GM19452 (cell line): ENCODE measurements around the gene CADM4.
A peak's percentile ranks its signal among the peaks of the same experiment; 100 is the strongest.

Source experiments
- ATAC-seq: cut with Tn5 transposase; IDR thresholded peaks from one replicate; pipeline ENCODE4 v1.9.1; 2021; ENCODE audit not compliant: unreplicated experiment

The CADM4 gene

DNA sequence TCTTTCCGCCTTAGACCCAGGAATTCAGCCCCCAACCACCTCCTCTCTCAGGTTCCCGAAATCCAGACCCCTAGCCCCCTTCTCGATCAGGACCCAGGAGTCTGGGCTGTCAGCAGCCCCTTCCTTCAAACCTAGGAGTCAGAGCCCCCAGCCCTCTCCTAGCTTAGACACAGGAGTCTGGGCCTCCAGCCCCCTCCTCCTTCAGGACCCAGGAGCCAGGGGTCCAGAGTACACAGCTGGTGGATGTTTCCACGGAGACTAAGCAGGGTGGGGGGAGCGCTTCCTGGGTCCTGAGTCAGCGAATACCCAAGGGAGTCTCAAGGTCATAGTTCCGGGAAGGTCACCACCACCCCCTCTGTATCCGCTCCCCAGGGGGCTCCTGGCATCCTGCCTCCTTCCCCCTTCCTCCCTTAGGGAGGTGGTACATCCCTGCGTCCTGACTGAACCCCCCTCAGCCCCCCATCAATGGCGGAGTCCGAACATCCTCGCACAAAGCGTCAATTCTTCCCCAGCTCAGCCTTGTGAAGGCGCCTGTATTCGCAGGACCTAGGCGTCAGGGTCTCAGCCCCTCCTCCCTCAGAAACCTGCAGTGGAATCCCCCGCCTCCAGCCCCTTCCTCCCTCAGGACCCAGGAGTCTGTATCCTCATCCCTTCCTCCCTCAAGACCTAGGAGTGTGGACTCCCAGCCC is 4.6 kb downstream of the CADM4 start:
- no peak for ATAC-seq

DNA sequence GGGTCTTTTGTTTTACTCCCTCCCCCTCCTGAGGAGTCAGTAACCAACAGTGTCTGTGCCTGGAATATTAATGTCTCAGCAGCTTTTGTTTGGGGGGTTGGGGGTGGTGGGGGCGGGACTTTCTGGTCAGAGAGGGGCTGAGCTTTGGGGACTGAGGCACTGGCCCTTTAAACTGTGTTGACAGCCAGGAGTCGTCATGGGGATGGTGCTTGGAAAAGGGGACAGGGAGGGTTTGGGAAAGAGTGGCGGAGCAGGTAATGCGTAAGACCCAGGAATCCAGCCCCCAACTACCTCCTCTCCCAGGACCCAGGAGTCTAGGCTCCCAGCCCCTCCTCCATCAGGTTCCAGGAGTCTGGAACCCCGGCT is 5.2 kb downstream of the CADM4 start:
- no peak for ATAC-seq

DNA sequence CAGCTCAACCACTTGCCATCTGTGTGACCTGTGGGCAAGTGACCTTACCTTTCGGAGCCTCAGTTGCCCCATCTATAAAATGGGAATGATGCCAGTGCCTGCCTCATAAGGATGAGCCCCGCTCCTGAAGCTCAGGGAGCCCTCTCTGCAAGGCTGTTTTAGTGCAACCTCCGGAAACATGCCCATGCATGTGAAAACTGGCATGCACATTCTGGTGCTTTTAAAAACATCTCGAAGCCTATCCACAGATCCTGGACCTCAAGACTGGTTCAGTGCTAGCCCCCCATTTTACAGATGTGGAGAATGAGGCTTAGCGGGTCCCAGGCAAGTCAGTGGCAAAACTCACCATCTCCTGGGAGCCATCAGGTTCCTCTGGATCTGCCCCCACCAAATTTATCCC is 5.6 kb downstream of the CADM4 start:
- no peak for ATAC-seq

DNA sequence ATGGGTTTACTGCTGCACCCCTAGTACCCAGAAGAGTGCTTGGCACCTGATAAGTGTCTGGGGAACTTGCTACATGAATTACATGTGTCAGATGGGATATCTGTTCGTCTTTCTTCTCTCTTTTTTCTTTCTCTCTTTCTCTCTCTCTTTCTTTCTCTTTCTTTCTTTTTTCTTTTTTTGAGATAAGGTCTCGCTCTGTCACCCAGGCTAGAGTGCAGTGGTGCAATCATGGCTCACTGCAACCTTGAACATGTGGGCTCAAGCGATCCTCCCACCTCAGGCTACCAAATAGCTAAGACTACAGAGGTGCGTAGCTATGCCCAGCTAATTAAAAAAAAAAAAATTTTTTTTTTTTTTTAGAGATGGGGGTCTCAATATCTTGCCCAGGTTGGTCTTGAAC is 6.1 kb downstream of the CADM4 start:
- no peak for ATAC-seq

DNA sequence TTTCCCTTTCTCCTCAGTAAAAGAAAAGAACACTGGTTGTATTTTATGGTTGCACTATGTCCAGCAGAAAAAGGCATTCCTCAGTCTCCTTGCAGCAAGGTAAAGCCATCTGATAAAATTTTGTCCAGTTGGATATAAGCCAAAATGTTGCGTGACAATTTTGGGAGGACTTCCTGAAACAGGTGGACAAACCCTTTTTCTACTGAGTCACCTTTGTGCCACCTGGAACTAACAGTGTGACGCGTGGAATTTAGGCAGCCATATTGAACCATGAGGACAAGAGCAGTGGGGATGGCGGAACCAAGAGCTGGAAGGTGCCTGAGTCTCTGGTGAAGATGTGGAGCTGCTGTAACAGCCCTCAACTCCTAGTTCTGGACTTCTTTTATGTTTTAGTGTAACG is 8.2 kb downstream of the CADM4 start:
- no peak for ATAC-seq

DNA sequence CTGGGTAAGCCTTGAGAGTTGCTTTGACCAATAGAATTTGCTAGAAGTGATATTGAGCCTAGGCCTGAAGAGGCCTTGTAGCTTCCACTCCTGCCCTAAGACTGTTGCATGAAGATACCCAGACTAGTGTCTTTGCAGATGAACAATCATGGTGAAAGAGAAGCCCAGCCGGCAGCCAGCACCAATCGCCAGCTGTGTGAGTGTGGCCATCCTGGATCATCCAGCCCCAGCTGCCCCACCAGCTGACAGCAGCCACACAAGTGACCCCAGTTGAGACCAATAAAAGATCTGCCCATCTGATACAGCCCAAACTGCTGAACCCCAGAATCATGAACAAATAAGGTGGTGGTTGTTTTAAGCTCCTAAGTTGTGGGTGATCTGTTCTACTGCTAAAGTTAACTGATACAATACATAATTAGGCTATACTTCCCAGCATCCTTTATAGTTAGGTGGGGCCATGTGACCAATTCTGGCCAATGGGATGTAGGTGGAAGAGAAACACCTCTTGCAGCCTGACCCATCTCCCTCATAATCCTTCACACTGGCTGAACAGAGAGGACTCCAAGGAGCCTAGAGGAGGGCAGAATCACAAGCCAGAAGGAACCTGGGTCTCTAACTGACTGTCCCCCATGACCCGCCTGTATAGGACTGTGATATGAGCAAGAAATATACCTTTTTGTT is 10.9 kb downstream of the CADM4 start:
- no peak for ATAC-seq

DNA sequence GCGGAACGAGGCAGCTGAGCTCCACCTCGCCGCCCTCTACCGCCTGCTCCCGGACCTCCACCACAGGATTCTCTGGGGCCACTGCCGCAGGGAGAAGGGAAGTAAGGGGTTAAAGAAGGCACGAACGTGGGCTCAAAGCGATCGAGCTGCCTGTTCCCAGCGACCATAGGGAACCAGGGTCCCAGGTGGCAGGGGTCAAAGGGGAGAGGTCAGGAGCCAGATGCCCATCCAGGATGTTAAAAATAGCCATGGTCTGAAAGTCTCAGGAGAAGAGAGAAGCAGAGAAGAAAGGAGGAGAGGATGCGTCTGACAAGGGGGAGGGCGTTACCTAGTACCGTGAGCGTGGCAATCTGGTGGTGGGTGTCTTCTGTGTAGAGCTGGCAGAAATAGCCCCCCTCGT is 12.8 kb downstream of the CADM4 start:
- ATAC-seq = no peak

DNA sequence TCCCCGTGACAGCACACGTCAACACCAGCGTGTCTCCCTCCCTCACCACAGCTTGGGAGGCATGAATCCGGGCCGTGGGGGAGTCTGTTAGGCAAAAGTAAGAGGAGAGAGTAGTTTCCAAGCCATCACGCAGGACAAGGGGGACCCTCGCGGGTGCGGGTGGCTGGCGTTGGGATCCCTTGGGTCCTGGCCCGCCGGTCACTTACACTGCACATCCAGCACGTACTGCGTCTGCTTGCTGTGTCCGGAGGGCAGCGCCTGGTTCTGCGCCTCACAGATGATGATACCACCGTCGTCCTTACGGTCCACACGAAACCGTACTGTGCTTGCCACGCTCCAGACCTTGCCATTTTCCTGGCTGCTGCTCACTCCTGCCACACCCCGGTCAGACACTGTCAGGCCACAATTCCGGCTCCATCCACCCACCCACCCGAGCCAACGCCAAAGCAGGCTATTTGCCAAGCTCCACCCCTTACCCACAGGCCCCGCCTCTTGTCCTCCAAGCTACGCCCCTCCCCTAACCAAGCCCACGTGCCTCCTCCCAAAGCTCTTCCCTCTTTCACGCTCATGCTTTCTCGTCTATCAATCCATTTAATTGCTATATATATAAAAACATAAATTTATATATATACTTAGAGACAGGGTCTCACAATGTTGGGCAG is 13.6 kb downstream of the CADM4 start:
- no peak for ATAC-seq

DNA sequence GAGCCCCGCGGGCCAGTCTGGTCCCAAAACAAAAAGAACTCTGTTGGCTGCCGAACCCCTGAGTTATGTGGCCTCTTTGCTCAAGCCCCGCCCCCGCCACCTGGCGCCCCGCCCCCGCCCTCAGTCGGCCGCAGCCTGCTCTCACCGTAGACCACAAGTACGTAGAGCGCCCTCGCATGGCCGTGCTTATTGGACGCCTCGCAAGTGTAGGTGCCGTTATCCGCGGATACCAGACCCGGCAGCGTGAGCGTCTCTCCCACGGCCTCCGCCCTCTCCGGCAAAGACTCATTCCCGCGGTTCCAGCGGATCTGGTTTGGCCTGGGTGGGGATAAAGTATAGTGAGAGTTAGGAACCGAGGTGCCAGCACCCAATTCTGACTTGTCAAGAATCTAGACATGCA is 14.7 kb downstream of the CADM4 start:
- no peak for ATAC-seq

DNA sequence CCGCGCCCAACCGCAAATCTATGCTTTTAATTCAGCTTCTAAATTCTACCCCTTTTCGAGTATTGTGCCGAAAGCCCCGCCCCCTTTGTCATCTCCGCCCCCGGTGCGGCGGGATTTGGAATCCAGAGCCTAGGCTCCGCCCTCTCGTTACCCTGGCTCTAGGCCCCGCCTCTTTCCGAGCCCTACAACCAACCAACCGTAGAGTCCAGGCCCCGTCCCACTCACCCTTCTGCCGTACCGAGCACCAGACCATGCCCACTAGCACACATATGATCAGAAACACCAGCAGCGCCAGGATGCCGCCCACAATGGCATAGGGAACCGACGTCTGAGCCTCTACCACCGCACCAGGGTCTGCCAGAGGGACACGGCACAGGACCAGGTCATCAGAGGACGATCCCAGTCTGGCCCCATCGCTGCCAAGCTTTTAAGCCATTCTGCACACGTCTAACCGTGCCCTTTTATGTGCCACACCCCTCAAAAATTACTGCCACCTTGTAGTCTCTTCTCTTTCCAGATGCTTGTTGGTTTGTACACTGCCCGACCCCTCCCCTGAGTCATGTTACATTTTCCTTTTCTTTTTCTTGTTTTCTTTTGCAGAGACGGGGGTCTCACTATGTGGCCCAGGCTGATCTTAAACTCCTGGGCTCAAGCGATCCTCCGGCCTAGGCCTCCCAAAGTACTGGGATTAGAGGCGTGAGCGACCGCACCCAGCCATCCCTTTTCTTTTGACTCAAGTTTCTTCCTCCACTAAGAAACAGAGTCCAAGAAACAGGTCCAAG is 15.6 kb downstream of the CADM4 start:
- no peak for ATAC-seq

DNA sequence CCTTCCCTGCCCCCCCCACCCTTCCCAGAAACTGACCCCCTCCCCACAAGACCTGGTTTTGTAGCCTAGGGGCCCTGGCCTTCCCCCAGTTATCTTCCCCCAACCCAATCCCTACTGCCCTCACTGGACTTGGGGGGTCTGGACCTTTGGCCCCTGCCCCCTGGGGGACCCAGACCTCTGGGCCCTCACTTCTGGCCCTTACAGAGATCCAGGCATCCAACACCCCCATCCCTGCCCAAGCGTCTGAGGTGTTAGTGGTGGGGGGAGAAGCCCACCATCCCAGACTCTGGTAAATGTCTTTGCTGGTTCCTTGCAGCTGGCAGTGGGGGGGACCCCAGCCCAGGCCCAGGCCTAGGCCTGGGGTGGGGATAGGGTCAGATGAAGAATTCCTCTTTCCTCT is 16.7 kb downstream of the CADM4 start:
- ATAC-seq = no peak

DNA sequence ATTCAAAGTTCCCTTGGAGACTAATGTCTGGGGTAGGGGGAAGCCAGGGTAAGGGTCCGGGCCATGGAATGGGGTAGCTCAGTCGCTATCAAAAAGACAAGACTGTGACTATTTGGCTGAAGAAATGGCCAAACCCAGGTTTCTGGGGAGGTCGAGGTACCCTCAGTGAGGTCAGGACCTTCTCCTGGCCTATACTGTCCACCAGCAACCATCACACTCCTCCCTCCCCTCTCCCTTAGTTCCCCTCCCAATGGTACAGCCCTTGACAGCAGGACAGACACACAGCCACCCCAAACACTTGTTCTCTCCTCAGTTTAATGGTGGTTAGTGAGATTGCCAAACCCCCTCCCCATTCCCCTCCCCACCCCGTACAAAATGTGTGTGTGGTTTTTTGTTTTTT is 17.6 kb downstream of the CADM4 start:
- no peak for ATAC-seq

DNA sequence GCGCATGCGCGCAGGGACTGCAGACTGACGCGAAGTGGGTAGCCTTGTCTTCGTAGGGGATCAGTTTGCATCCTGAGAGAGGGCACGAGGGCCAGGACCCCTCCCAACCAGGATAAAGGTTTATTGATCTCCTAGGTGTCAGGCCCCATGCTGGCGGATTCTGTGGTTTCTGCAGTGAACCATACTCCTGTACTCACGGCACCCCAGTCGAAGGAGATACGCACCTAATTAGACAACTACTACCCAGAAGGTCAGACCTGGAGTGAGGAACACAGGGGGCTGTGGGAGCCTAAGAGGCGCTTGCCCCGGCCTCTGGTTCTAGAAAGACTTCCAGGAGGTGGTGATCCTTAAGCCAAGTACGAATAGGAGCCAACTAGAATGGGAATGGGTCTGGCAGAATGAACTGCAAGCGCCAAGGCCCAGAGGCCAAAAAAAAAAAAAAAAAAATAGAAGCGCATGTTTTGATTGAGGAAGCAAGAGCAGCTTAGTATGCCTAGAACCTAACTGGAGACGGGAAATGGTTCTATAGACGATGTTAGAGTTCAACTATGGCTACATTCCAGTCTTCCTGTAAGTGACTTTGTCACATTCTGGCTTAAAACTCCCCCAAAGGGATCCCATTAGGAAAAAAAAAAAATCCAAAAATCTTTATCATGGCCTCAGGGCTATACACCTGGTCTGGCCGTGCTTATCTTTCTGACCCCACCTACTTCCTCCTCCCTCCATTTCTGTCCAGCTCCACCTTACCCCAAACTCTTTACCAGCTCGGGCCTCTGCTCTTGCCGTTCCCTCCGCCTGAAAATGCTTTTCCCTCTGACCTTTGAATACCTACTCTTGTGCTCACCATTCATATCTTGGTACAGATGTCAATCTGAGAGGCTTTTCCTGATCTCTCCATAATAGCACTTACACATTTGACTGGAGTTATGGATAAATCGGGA is 19.3 kb downstream of the CADM4 start:
- ATAC-seq = no peak

DNA sequence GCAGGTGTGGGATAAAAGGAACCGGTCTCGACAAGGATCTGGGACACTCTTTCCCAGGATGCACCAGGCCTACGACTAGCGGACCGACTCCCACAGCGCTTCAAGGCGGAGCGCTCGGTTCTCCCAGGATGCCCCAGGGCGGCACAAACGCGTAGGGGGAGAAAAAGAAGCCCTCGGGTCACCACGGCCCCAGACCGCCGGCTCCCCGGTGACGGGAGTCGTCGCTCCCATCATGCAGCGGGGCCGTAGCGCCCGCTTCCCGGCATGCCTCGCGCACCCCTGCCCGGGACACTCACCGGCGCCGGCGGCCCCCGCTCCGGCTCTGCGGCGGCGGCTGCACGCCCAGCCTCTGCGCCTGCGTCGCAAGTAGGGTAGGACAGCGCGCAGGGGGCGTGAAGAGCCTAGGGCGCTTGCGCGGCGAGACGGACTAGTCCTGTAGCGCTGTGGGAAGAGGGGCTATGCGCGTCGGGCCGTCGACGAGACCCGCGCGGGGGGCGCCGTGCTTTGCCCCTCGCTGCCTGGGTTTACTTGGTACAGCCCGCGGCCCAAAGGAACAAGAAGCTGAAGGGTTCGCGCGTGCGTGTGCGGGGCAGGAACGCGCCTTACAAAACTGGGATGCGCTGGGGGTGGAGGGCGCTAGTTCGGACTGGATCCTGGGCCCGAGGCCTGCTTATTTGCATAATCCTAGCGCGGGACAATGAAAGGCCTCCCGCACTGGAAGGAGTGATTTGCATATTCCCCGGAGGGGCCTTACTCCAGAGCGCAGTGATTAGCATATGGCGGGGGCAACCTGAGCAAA is 20.2 kb downstream of the CADM4 start, which contains the start of gene ZNF428:
Gene ZNF428, minus strand, starts transcription at position 368 of the 799 bp plus-strand sequence. CDS start 5,325 bp downstream, outside the sequence.
- peak; percentile 85 for ATAC-seq

DNA sequence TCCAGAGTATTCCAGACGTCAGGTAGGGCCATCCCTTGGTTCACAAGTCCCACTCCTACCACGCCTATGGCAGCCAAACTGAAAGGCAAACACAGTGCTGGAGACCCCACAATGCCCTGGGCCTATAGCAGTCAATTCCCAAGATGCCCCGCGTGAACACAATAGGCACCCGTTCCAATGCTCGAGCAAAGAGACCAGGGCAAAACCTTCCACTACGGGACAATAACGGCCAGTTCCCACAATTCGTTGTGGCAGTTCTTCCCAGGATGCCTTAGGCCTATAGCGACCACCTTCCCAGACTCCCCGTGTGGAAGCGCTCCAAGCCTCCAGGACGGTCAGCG is 20.8 kb downstream of the CADM4 start:
- peak; percentile 27 for ATAC-seq

DNA sequence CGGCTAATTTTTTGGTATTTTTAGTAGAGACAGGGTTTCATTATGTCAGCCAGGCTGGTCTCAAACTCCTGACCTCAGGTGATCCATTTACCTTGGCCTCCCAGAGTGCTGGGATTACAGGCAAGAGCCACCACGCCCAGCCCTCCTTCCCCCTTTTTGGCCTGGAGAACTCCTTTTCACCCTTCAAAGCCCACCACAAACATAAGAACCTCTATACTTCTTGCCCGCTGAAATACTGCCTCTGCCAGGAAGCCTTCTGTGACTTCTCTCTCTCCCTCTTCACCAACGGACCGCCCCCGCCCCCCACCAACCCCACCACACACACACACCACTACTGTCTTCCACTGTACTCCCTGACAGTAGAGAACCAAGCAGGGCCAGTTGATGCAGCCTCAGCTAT is 22.7 kb downstream of the CADM4 start:
- no peak for ATAC-seq

DNA sequence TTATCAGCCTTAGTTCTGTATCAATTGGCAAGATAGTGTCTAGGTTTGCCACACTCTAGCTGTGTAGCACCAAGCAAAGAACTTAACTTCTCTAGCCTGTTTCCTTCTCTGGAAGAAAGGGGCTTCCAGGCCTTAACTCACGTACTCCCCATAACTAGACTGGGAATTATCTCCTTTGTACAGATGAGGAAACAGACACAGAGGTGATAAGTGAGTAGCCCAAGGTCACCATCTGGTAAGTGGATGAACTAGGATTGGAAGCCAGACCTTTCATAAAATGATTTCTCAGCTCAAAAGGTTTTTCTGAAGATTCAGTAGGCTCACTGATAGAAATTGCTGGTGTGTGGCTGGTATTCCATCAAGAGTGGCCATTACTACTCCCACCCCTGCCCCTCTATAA is 23.3 kb downstream of the CADM4 start:
- no peak for ATAC-seq

DNA sequence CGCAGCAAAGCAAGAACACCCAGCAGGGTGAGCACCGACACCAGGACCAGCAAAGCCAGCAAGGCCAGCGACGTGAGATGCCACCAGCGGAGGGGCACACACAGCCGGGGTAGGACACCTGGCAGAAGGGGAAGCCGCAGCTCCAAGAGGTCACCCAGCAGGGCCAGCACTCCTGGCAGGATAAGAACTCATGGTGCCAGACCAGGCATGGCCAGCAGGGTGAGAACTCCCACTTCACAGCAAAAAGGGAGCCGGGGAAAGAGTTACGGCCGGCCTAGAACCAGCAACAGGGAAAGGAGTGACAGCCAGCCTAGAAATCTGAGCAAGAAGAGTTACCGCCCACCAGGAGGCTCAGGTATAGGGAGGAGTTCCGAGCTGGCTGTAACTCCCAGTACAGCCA is 27.3 kb downstream of the CADM4 start:
- no peak for ATAC-seq

DNA sequence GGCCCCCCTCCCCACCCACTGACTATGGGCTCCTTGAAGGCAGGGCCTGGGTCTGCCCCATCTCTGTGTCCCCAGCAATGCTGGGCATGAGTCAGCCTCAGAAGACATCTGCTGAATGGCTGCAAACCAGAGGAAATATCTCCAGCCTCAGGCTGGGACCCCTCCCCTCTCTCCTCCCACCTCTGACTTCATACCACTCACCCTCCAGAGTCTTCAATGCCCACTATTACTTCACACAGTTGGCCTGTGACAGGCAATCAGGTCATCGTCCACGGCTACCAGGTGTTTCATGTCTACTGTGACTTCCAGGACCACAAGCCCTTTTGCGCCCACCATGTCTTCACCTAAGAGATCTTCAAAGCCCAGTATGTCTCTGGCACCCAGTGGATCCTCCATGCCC is 27.9 kb downstream of the CADM4 start, which contains the start of gene SRRM5:
Gene SRRM5, plus strand, starts transcription at position 301 of the 400 bp plus-strand sequence. Its CDS starts 34 bp downstream, at position 335.
- no peak for ATAC-seq

DNA sequence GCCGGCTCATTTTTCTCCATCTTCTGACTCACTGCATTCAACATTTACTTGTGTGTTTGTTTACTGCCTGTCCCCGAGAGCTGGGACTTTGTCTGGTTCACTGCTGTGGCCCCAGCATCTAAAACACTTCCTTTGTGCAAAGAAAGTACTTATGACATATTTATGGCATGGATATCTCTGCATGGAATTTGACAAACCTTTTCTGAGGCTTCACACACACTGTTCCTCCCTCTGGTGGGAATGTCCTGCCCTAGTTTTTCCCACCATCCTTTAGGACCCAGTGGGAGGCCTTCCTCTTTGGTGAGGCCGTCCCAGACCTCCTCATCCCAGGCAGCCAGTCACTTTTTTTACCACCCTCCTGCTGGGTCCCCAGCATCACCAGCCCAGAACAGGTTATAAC is 29.2 kb downstream of the CADM4 start:
- no peak for ATAC-seq
